GF-D8 (cell line): Measurements from ENCODE around the gene PHYHD1.
"Not testable (repeated sequence)": the region's sequence is repeated elsewhere in the genome, so short reads cannot be mapped to it uniquely, and the experiment has no call there.

Experiments
- DNase-seq: peaks from one replicate; lab custom pipeline; 2025; lab: John Stamatoyannopoulos, UW

Gene PHYHD1

GRCh38 chr9:128921881-128922763, 1.3 kb downstream of the PHYHD1 start:
- DNase-seq = no peak

DNA sequence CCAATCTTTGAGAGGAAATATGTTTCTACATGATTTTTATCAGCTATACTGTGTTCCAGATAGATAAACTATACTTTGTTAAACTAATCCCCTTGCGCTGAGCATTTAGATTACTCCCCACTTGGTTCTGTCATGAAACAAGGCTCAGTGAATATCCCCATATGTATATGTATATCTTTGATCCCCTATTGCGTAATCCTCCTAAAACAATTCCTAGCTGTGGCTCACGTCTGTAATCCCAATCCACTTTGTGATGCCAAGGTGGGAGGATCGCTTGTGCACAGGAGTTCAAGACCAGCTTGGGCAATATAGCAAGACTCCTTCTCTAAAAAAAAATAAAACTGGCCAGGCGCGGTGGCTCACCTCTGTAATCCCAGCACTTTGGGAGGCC, 2.7 kb downstream of the PHYHD1 start:
- no peak for DNase-seq

GRCh38 chr9:128927731-128928411, 7.1 kb downstream of the PHYHD1 start:
- no peak for DNase-seq

DNA sequence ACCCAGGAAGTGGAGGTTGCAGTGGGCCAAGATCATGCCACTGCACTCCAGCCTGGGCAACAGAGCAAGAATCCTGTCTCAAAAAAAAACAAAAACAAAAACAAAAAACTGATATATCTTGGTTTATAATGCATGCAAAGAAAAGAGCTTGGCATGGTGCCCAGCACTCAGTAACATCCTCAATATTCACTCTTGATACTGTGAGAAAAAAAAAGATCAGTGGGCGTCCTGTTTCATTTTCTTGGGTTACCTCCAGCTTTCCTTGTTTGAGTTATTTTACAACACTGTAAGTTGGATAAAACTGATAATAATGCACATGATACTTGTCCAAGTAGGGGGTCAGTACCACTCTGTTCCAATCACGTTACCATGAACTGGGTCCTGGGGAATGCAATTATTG, 7.8 kb downstream of the PHYHD1 start:
- DNase-seq = no peak

- DNase-seq = no peak
These were observed 8.8 kb downstream of the PHYHD1 start for GRCh38 chr9:128929560-128929959.

DNA sequence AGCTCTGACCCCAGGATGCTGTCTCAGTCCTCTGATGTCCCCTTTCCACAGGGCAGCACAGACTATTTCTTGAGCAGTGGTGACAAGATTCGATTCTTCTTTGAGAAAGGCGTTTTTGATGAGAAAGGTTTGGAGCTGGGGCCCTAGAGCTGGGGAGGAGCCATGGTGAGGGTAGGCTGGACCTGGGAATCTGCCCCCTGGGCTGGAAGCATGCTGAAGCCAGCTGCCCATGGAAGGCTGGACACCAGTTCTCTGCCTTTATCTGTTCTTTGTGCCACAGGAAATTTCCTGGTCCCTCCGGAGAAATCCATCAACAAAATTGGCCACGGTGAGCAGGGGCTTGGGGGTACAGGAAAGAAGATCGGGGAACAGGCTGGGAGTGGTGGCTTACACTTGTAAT, 12.9 kb downstream of the PHYHD1 start:
- DNase-seq = no peak

- no peak for DNase-seq
These were observed 15.5 kb downstream of the PHYHD1 start for GRCh38 chr9:128936171-128936865.

GRCh38 chr9:128937310-128938165, 16.8 kb downstream of the PHYHD1 start:
- no peak for DNase-seq

GRCh38 chr9:128940271-128940921, 19.6 kb downstream of the PHYHD1 start:
- DNase-seq = no peak

DNA sequence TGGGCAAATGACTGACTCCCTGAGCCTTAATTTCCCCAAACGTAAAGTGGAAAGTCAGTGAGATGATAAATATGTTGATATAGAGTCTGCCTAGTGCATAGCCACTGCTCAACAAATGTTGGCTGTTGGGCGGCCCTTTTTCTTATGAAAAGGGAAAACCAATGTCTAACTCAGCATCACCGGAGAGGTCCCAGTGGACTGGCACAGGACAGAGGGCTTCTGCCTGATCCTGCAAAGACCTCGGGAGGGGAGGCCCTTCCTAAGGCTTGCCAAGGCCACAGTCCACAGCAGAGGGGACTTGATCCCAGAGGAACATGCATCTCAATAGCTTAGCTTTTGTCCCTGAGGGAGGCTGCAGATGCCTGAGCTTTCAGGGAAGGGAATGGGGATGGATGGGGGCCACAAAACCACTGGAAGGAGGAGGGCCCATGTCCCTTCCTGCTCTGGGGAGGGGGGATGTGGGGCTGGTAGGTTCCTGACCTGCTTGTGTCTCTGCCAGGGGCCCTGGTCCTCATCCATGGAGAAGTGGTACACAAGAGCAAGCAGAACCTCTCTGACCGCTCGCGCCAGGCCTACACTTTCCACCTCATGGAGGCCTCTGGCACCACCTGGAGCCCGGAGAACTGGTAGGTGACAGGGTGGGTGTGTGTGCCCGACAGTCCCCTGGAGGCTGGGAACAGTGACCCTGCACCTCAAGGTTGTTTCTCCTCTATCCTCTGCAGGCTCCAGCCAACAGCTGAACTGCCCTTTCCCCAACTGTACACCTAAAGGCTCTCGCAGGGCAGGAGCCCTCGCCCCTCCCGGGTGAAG, 20.4 kb downstream of the PHYHD1 start:
- no peak for DNase-seq

DNA sequence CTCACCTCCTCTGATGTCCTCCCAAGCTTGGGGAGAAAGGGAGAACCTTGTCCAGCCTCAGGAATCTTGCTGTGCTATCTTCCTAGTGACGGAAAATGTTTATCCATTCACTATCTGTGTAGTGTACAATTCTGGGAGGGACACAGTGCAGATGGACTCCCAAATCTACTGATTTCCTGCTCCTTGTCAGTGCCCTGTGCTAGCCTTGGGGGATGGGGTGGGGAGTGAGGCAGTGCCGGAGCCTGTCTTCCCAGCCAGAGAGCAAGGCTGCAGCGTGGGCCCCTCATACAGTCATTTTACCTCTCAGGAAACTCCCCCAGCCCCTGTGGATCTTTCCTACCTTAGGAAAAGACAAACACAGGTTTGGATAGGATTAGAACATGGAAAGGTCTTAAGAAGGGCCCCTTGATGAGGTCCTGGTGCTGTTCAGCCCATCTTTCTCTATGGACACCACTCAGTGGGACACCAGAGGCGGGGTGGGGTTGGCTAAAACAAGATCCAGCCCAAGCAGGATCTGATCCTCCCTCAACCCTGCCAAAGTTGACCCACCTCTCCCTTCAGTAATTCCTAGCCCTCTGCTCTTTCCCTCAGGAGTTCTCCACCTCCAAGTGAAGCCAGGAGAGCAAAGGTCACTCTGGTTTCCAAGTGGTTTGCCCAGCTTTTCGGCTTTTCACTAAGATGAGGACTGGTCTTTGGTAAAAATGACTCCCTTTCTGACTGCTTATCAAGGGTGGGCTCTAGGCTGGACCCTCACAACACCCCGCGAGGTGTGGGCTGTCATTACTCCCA, 23.2 kb downstream of the PHYHD1 start:
- no peak for DNase-seq

GRCh38 chr9:128944966-128945365, 24.2 kb downstream of the PHYHD1 start:
- DNase-seq = not testable (repeated sequence)

GRCh38 chr9:128945798-128946501, 25.2 kb downstream of the PHYHD1 start:
- DNase-seq = no peak

- no peak for DNase-seq
These were observed 25.9 kb downstream of the PHYHD1 start for GRCh38 chr9:128946571-128947276.

DNA sequence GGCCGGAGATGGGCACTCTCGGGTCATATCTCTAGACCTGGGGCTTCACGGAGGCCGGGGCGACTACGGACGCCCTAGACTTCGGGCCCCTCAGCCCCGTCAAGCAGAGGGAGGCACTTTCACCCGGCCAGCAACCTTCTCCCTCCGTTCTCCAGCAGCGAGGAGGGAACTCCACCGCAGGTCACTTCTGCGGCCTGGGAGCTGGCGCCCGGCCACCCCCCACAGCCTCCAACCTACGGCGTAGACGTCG, 26.4 kb downstream of the PHYHD1 start:
- no peak for DNase-seq

- DNase-seq = peak; percentile 63
These were observed 26.9 kb downstream of the PHYHD1 start, which contains the start of the genes DOLK and NUP188 for GRCh38 chr9:128947527-128948301. TSS of gene DOLK (minus strand) at chr9:128947603. CDS start at chr9:128947303, 300 bp downstream. TSS of gene NUP188 (plus strand) at chr9:128947699. CDS start at chr9:128947720, 21 bp downstream.

DNA sequence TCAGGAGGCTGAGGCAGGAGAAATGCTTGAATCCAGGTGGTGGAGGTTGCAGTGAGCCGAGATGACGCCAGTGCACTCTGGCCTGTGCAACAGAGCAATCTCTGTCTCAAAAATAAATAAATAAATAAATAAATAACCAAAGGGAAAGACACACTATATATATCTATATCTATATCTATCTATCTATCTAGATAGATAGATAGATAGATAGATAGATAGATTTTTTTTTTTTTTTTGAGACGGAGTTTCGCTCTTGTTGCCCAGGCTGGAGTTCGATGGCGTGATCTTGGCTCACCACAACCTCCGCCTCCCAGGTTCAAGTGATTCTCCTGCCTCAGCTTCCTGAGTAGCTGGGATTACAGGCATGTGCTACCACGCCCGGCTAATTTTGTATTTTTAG, 40.6 kb downstream of the PHYHD1 start:
- DNase-seq = not testable (repeated sequence)

- no peak for DNase-seq
These were observed 48.7 kb downstream of the PHYHD1 start for GRCh38 chr9:128969491-128969890.
